Middle frontal gyrus (tissue), 1 donor: ENCODE results near the gene DPP10.
"Not testable (repeated sequence)": the region's sequence is repeated elsewhere in the genome, so short reads cannot be mapped to it uniquely, and the experiment has no call there.

Source experiments
- DNase-seq: peaks from one replicate; pipeline ENCODE4 v3.0.0-alpha.2; 2015; ENCODE audit warnings: low spot score; ENCODE audit errors: extremely low spot score

DPP10 gene

GRCh38 chr2:114709936-114710850 is 267.8 kb downstream of the DPP10 start:
- no peak for DNase-seq

DNA sequence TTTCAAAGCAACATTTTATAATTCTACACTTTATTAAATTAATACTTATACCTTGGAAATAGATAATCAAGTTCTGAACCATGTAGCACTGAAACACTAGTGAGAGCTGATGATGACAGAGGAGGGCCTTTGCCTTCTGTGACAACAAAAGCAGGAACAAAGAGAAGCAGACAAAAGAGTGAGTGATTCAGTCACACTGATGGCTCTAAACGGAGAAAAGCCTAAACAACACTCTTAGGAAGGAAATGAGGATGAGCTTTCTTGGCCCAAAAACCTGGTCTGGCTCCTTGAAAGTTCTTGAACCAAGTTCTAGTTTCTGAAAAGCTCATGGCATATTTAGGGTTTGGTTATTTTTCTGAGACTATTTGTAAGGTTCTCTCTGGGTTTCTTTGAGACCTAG is 271.9 kb downstream of the DPP10 start:
- no peak for DNase-seq

- no peak for DNase-seq
Measured at GRCh38 chr2:114717049-114717448, 274.6 kb downstream of the DPP10 start.

DNA sequence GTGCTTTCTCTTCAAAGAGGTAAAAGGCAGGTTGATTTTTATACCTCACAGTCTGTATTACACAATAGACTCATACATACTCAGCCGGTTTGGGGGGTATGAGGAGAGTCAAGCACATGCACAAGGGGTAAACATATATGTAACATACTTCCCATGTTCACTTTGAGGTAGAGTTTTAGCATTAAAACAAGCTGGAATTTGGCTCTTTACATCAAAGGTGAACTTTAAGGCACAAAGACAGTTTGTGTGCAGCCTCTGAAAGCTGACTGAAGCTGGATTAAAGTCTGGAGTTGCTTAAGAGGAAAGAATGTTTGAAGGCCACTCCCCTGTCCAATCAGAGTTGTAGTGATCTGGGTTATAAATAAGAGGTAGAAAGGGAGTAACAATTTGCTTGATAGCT is 282.0 kb downstream of the DPP10 start:
- no peak for DNase-seq

GRCh38 chr2:114727012-114727411 is 284.6 kb downstream of the DPP10 start:
- DNase-seq, result no peak

DNA sequence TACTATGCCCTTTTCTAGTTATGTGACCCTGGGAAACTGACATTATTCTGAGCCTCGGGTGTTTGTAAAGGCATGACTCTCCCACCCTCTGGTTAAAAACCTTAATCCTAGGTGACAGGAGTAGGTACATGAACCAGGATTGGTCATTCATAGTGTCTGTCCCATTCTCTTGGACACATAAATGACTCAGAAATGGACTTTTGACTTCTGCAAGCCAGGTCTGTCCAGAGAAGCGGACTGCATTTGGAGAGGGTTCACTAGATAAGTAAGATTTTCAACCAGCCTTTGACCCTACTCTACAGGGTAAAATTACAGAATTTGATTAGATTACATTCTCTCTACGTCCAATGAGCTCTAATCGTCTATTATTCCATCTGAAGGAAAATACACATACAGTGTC is 285.9 kb downstream of the DPP10 start:
- no peak for DNase-seq

- DNase-seq, result peak; percentile 28
Measured at GRCh38 chr2:114729026-114729425, 286.6 kb downstream of the DPP10 start.

DNA sequence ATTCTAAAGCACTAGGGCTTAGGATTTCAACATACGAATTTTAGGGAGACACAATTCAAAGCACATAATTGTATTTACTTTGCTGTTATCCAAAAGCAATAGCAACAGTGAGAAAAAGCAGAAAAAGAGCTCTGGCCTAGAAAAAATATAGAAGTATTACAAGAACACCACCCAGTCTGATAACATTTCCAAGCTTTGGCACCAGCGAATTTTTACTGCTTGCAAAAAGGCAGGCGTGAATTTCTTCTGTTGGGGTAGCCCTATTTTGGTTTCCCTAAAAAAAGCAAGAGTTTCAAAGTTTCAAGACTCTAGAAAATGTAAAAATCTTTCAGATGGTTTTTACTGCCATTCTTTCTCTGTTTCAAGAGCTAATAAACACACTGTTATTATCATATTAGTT is 292.7 kb downstream of the DPP10 start:
- peak; percentile 40 for DNase-seq

DNA sequence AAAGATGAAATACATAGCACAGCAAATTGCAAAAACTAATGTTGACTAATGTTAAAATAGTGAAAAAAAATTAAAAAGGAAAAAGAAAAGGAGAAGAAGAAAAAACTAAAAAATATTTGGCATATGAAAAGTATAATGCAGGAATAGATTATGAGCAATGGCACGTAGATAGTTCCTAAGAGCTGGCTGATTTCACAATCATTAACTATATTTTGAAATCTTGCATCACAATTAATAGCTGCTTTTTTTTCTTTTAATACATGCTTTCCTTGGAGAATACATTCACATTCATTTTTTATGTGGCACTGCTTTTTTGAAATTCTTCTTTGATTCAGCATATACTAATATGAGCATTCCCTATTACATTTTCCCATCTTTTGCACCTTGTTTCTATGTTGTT is 299.8 kb downstream of the DPP10 start:
- no peak for DNase-seq

- DNase-seq, result no peak
Measured at GRCh38 chr2:114745700-114746099, 303.3 kb downstream of the DPP10 start.

DNA sequence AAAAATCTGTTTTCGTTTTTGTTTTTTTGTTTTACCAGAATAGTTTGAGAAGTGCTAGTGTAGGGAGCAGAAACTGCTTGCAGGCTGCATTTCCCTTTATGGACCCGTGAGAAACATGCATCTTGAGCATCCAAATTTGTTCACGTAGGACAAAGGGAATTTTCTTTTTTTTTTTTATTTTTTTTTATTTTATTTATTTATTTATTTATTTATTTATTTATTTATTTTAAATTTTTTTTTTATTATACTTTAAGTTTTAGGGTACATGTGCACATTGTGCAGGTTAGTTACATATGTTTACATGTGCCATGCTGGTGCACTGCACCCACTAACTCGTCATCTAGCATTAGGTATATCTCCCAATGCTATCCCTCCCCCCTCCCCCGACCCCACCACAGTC is 305.7 kb downstream of the DPP10 start:
- not testable (repeated sequence) for DNase-seq

GRCh38 chr2:114752425-114752824 is 310.0 kb downstream of the DPP10 start:
- DNase-seq, result no peak

- no peak for DNase-seq
Measured at GRCh38 chr2:114753145-114753544, 310.7 kb downstream of the DPP10 start.

DNA sequence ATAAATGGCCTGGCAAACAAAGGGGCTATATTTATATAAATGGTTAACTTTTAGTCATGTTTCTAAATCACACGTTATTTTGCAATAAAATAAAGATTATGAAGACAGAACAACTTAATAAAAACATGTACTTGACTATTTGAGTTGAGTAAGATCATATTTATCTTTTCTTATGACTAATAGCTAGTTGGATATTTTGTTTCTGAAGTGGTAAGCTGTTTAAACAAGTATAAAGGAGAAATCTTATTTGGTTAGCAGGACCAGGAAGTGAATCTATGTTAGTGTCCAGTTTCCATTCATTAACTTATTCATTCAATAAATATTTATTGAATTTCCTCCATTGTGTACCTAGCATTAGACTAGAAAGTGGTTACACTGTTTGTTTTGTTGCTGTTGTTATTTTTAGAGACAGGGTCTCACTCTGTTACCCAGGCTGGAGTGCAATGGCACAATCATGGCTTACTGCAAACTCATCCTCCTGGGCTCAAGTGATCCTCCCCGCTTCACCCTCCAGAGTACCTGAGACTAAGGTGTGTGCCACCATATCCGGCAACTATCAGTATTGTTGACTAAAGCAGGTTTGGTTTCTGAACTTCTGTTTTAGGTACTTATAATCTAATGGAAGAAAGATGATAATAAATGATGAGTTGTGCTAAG is 312.6 kb downstream of the DPP10 start:
- no peak for DNase-seq

DNA sequence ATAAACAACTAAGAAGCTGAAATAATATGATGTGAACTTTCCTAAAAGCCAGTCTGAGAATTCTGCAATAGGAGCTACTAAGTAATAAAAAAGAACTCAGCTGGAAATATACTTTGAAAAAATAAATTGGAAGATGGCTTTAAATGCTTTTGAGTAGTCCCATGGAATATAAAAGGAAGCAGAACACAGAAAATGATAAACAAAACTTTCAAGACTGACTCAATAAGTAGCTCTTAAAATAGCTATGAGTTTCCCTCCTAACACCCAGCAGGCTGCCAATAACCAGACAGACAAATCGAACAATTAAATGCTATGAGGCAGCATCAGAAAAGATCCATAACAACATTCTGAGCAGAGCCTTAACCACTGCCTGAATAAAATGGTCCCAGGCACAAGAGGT is 319.9 kb downstream of the DPP10 start:
- no peak for DNase-seq

DNA sequence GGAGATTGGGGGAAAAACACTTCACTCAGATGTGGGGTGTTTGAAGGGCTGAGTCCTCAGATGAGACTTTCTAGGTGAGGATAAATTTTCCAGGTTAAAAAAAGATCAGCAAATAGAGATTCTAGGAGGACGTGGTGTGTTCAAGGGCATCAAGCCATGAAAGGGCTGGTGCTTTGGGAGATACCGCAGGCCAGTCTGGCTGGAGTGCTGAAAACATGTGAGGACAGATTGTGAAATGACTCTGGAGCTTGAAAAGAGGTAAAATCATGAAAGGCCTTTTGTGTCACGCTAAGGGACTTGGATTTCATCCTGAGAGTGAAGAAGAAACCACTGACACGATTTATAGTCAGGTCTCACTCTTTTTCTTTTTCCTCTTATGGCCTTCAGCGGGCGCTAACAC is 320.5 kb downstream of the DPP10 start:
- DNase-seq, result no peak

GRCh38 chr2:114769110-114769509 is 326.7 kb downstream of the DPP10 start:
- DNase-seq, result no peak

DNA sequence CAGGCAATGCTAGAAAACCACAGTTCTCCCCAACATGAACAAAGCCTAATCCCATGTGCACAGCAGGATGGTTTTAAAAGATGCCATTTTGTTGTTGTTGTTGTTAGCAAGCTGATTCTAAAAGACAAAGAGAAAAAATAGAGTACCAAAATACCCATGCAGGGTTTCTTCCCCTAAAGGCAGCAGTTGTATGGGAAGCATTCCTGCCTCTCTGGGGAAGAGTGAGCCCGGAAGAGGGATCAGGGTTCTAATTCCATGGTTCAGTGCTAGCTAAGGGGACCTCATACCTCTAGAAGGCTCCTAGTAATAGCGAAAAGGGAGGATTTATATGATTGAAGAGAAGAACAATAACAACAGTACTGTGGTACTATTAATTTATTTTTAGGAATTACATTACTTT is 327.6 kb downstream of the DPP10 start:
- no peak for DNase-seq

DNA sequence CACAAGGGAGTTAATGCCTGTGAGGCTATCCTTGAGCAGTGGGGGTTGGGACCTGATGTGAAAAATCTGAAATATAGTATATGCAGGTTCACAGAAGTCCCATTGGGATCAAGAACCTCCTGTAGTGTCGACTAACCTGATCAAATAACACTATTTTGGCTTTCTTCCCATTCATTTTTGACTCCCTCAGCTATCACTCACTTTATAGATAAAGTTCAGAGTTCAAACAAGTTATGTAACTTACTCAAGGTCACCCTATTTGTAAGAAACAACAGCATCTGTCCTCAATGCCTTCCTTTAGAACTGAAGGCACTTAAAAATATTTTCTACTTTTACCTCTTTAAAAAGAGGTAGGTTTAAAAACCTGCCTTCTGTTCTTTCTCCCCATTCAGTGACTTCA is 341.6 kb downstream of the DPP10 start:
- no peak for DNase-seq

DNA sequence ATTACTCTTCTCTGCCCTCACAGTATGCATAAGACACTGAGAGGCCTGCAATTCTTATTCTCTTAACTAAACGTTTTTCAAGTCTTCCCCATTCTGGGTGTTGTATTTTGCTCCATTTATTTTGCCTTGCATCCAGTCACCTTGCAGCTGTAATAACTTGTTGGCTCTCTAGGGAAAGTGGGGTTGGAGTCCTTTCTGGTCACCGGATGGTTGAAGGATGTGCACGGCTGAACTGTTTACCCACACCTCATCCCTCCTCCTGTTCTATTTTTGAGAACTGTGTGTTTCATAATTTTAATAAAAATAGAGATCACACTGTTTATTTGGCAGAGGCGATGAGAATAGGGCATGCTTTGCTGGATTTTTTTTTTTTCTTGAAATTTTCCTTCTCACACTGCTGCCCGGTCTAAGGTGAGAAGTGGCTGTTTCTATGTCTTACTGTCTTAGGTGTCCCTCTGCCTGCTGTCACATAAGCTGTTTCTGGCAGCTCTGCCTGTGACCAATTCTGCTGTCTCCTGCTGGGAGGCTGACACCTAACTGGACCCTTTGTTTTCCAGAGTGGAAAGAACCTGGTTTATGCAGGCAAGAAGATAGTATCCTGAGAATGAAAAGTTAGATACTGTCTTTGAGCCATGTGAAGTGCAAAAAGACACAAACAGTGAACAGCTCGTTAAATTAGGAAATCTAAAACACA is 342.6 kb downstream of the DPP10 start:
- no peak for DNase-seq

- no peak for DNase-seq
Measured at GRCh38 chr2:114786901-114787300, 344.5 kb downstream of the DPP10 start.

- DNase-seq, result no peak
Measured at GRCh38 chr2:114787486-114787885, 345.0 kb downstream of the DPP10 start.
